Fibroblast of lung (primary cell): ENCODE results near the gene IL4I1. TPM values are rescaled to one million over a fixed set of nuclear protein-coding genes. Genes with fewer than 3 reads are reported as not detected.

Source experiments
- DNase-seq, 2 donors: peaks; one replicate each; pipeline versions ENCODE4 v3.0.0 to v3.0.0-alpha.2; 2010; ENCODE audit warnings: low read depth in 2 of 2
- H2AFZ ChIP-seq: 2 replicates; pipeline ENCODE4 v1.5.1; 2012; ENCODE audit warnings: low read length, control low read depth, inconsistent platforms
- H3K27ac ChIP-seq: 2 replicates; pipeline ENCODE4 v1.5.1; 2011; ENCODE audit warnings: low read length, control low read depth; ENCODE audit not compliant: insufficient read depth
- H3K27me3 ChIP-seq: 2 replicates; pipeline ENCODE4 v1.5.1; 2011; ENCODE audit warnings: mild to moderate bottlenecking, low read length; ENCODE audit not compliant: control insufficient read depth, insufficient read depth
- H3K36me3 ChIP-seq: 2 replicates; pipeline ENCODE4 v1.5.1; 2011; ENCODE audit warnings: low read length; ENCODE audit not compliant: control insufficient read depth, insufficient read depth
- H3K4me1 ChIP-seq: 2 replicates; pipeline ENCODE4 v1.5.1; 2011; ENCODE audit warnings: low read length; ENCODE audit not compliant: control insufficient read depth, insufficient read depth; ENCODE audit errors: extremely low read depth
- H3K4me2 ChIP-seq: 2 replicates; pipeline ENCODE4 v1.5.1; 2011; ENCODE audit warnings: low read length, control low read depth; ENCODE audit not compliant: insufficient read depth; ENCODE audit errors: extremely low read depth
- H3K4me3 ChIP-seq, 4 experiments: fragments of 200-600 bp in 1 of 4; sonication (generic) in 1 of 4; replicated peaks in 1 of 4; 2 replicates each; pipeline ENCODE4 v1.5.1; 2011 to 2016; ENCODE audit warnings: low read length in 4 of 4, low read depth in 3 of 4, mild to moderate bottlenecking in 3 of 4, control low read depth in 2 of 4, inconsistent platforms in 1 of 4, mixed read lengths in 1 of 4; ENCODE audit not compliant: insufficient read depth in 1 of 4; ENCODE audit errors: control extremely low read depth in 1 of 4
- H3K79me2 ChIP-seq: 2 replicates; pipeline ENCODE4 v1.5.1; 2012; ENCODE audit warnings: mild to moderate bottlenecking, low read length, inconsistent platforms; ENCODE audit not compliant: control insufficient read depth, insufficient read depth
- H3K9ac ChIP-seq: 2 replicates; pipeline ENCODE4 v1.5.1; 2011; ENCODE audit warnings: mild to moderate bottlenecking, low read length, control low read depth; ENCODE audit not compliant: insufficient read depth
- H3K9me3 ChIP-seq: 2 replicates; pipeline ENCODE4 v1.5.1; 2012; ENCODE audit warnings: low read depth, low read length; ENCODE audit not compliant: control insufficient read depth, insufficient read depth
- H4K20me1 ChIP-seq: 2 replicates; pipeline ENCODE4 v1.5.1; 2011; ENCODE audit warnings: low read length; ENCODE audit not compliant: control insufficient read depth, insufficient read depth; ENCODE audit errors: extremely low read depth
- EZH2 ChIP-seq: IDR thresholded peaks from 2 replicates; pipeline ENCODE4 v1.5.1; 2012; ENCODE audit warnings: low read length, control low read depth, mild to moderate bottlenecking; ENCODE audit errors: missing control alignments
- polyA plus RNA-seq, 2 donors: library from polyadenylated mRNA; depleted of rRNA in 1 of 2; stranded (reverse) in 1 of 2; unstranded in 1 of 2; fragments of >200 nt; gene quantifications; 2 replicates each; pipeline ENCODE4 v1.2.1, GENCODE V29; 2011 to 2012; ENCODE audit warnings: missing spikeins in 1 of 2
- total RNA-seq: library from RNA; depleted of rRNA; stranded (reverse); fragments of >200 nt; gene quantifications from 2 replicates; pipeline ENCODE4 v1.2.1, GENCODE V29; 2014
- TF ChIP-seq, protein P1 (sequence below), 2 donors: IDR thresholded peaks in 1 of 2; conservative IDR thresholded peaks in 1 of 2; 1 replicate in 1 of 2; 2 replicates in 1 of 2; pipeline ENCODE4 v1.5.1; 2011 to 2012; ENCODE audit warnings: low read length in 2 of 2, control low read depth in 1 of 2, inconsistent platforms in 1 of 2, low read depth in 1 of 2, mild to moderate bottlenecking in 1 of 2

Gene IL4I1
- total and polyA plus RNA-seq, 2 donors (not counting 1 experiment from before 2014, with no cell fraction given) = 0.09 to 1.2 TPM

GRCh38 chr19:49860336-49861102, 36.2 kb downstream of the IL4I1 start:
- H3K36me3 ChIP-seq = peaks cover 53% of the 10 kb centered on the region
- no peak overlapping the region for H3K27ac ChIP-seq
- H2AFZ ChIP-seq = no peak overlapping the region
- no peak for DNase-seq
- no peaks in the 10 kb centered on the region for H3K27me3 ChIP-seq
- no peak overlapping the region for H3K4me2 ChIP-seq
- no peaks in the 10 kb centered on the region for H4K20me1 ChIP-seq
- no peaks in the 10 kb centered on the region for H3K9me3 ChIP-seq
- H3K9ac ChIP-seq = no peak overlapping the region
- no peak overlapping the region for H3K4me3 ChIP-seq
- no peak for TF ChIP-seq EZH2
- TF ChIP-seq, protein P1, sequence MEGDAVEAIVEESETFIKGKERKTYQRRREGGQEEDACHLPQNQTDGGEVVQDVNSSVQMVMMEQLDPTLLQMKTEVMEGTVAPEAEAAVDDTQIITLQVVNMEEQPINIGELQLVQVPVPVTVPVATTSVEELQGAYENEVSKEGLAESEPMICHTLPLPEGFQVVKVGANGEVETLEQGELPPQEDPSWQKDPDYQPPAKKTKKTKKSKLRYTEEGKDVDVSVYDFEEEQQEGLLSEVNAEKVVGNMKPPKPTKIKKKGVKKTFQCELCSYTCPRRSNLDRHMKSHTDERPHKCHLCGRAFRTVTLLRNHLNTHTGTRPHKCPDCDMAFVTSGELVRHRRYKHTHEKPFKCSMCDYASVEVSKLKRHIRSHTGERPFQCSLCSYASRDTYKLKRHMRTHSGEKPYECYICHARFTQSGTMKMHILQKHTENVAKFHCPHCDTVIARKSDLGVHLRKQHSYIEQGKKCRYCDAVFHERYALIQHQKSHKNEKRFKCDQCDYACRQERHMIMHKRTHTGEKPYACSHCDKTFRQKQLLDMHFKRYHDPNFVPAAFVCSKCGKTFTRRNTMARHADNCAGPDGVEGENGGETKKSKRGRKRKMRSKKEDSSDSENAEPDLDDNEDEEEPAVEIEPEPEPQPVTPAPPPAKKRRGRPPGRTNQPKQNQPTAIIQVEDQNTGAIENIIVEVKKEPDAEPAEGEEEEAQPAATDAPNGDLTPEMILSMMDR (conservative IDR thresholded peaks at IDR 0.05 in 1 of 2, IDR thresholded peaks at IDR 0.05 in 1 of 2; ENCODE audit: low read depth in 1 of 2, low read length in 2 of 2) = no peak
- H3K79me2 ChIP-seq = peaks cover 11% of the 10 kb centered on the region
- peaks cover 6% of the 10 kb centered on the region for H3K4me1 ChIP-seq

- H4K20me1 ChIP-seq = no peaks in the 10 kb centered on the region
- H2AFZ ChIP-seq = no peak overlapping the region
- no peak for DNase-seq
- peaks cover 9% of the 10 kb centered on the region for H3K79me2 ChIP-seq
- H3K27me3 ChIP-seq = no peaks in the 10 kb centered on the region
- H3K4me1 ChIP-seq = peaks cover 6% of the 10 kb centered on the region
- no peaks in the 10 kb centered on the region for H3K9me3 ChIP-seq
- peaks cover 59% of the 10 kb centered on the region for H3K36me3 ChIP-seq
- H3K9ac ChIP-seq = no peak overlapping the region
- H3K4me3 ChIP-seq = no peak overlapping the region
- peak overlapping the region; percentile 58 for H3K27ac ChIP-seq
- TF ChIP-seq EZH2 = no peak
- TF ChIP-seq, protein P1 (conservative IDR thresholded peaks at IDR 0.05 in 1 of 2, IDR thresholded peaks at IDR 0.05 in 1 of 2; ENCODE audit: low read depth in 1 of 2, low read length in 2 of 2) = no peak
- H3K4me2 ChIP-seq = no peak overlapping the region
Measured at GRCh38 chr19:49859682-49860335, 36.9 kb downstream of the IL4I1 start.

- H3K27me3 ChIP-seq = no peaks in the 10 kb centered on the region
- peaks cover 6% of the 10 kb centered on the region for H3K4me1 ChIP-seq
- H3K4me2 ChIP-seq = no peak overlapping the region
- DNase-seq = no peak
- no peaks in the 10 kb centered on the region for H4K20me1 ChIP-seq
- H3K9ac ChIP-seq = no peak overlapping the region
- H3K79me2 ChIP-seq = peaks cover 12% of the 10 kb centered on the region
- no peaks in the 10 kb centered on the region for H3K9me3 ChIP-seq
- H3K36me3 ChIP-seq = peaks cover 51% of the 10 kb centered on the region
- TF ChIP-seq, protein P1 (conservative IDR thresholded peaks at IDR 0.05 in 1 of 2, IDR thresholded peaks at IDR 0.05 in 1 of 2; ENCODE audit: low read depth in 1 of 2, low read length in 2 of 2) = no peak
- H3K27ac ChIP-seq = peak overlapping the region; percentile 34
- H3K4me3 ChIP-seq = no peak overlapping the region
- H2AFZ ChIP-seq = no peak overlapping the region
Measured at GRCh38 chr19:49858088-49858985, 38.4 kb downstream of the IL4I1 start.
